BJ (cell line): ENCODE measurements around the gene SLC35G3. TPM values are rescaled to one million over a fixed set of nuclear protein-coding genes. Genes with fewer than 3 reads are reported as not detected.
"Not testable (repeated sequence)": the region's sequence is repeated elsewhere in the genome, so short reads cannot be mapped to it uniquely, and the experiment has no call there.

Experiments
- CTCF ChIA-PET: fragments of 350-600 bp; formaldehyde crosslinking; extraction: SDS; loops from one replicate; lab custom pipeline; 2021; ENCODE audit warnings: antibody characterized with exemption, inconsistent platforms; lab: Yijun Ruan, JAX
- POLR2A ChIA-PET: fragments of 300-600 bp; sonication (Branson Sonifier 250); formaldehyde crosslinking; extraction: SDS; loops from one replicate; lab custom pipeline; 2021; ENCODE audit warnings: antibody characterized with exemption; lab: Charles Lee
- DNase-seq: peaks from one replicate; pipeline ENCODE4 v3.0.0-alpha.2; 2011; ENCODE audit warnings: low read depth
- H3K27me3 ChIP-seq: 2 replicates; pipeline ENCODE4 v1.6.0; 2011; ENCODE audit warnings: low read length; ENCODE audit not compliant: control insufficient read depth, insufficient read depth
- H3K36me3 ChIP-seq: 2 replicates; pipeline ENCODE4 v1.5.1; 2011; ENCODE audit warnings: low read length; ENCODE audit not compliant: control insufficient read depth, insufficient read depth
- H3K4me3 ChIP-seq: 2 replicates; pipeline ENCODE4 v1.5.1; 2011; ENCODE audit warnings: low read depth, mild to moderate bottlenecking, control low read depth, low read length
- CTCF ChIP-seq: IDR thresholded peaks from 2 replicates; pipeline ENCODE4 v1.5.1; 2011; ENCODE audit warnings: low read depth, mild to moderate bottlenecking, control low read depth, inconsistent platforms, low read length, moderate library complexity; ENCODE audit not compliant: insufficient read depth
- polyA plus RNA-seq: library from polyadenylated mRNA; depleted of rRNA; stranded (reverse); fragments of >200 nt; gene quantifications from 2 replicates; pipeline ENCODE4 v1.2.3, GENCODE V29; 2011

The SLC35G3 gene
- polyA plus RNA-seq, 1 experiment: not detected

DNA sequence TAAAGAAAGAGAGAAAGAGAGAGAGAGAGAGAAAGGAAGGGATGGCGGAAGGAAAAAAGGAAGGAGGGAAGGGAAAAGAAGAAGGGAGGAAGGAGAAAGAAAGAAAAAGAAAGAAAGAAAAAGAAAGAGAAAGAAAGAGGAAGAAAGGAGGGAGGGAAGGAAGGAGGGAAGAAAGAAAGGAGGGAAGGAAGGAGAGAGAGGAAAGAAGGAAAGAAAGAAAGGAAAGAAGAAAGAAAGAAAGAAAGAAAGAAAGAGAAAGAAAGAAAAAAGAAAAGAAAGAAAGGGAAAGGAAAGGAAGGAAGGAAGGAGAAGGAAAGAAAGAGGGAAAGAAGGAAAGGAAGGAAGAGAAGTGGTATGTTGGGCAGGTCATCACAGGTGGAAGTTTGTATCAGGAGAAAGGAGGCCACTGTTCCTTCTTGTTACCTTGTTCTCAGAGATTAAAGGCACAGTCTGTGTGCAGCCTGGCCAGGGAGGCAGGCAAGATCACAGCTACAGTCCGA lies 19.3 kb downstream of the SLC35G3 start:
- no peak for DNase-seq
- Histone ChIP-seq H3K36me3 (no peaks in the 10 kb centered on the region), H3K4me3 (no peak overlapping the region), H3K27me3 (peaks cover 3% of the 10 kb centered on the region)
- ChIA-PET POLR2A (no interaction called here), CTCF (interaction anchor here (0.6 to 1.7 kb wide), 4 partner anchors 76 to 364 kb away, joined by 3 to 5 read pairs (median 4); no protein-coding TSS in a partner anchor)
- no peak for TF ChIP-seq CTCF

GRCh38 chr17:35172321-35172720 lies 21.9 kb downstream of the SLC35G3 start:
- CTCF ChIA-PET: interaction anchor here (0.8 to 1.3 kb wide), 4 partner anchors 125 to 370 kb away, joined by 3 to 7 read pairs (median 3); no protein-coding TSS in a partner anchor
- H3K36me3 ChIP-seq, POLR2A ChIA-PET, H3K4me3 ChIP-seq, DNase-seq, H3K27me3 ChIP-seq: not testable (repeated sequence)

DNA sequence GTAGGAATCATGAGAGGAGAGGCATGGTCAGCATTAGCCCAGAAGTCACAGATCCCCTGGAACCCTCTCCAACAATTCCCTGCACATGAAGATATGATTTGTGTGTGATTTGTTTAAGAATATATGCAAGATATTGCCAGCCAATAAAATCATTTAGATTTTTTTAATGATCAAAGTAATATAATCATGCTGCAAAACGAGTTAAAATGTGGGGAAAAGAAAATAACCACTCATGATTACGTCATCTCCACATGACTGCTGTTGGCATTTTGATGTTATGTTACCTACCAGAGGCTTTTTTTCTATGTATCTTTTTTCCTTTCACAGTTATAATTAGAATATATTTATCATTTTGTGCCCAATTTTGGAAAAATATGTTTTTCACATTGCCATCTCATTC lies 22.4 kb downstream of the SLC35G3 start:
- H3K4me3 ChIP-seq: no peak overlapping the region
- H3K36me3 ChIP-seq: no peaks in the 10 kb centered on the region
- no peak for TF ChIP-seq CTCF
- CTCF ChIA-PET: interaction anchor here (1.0 to 3.0 kb wide), 9 partner anchors 126 to 371 kb away, joined by 3 to 31 read pairs (median 4); partner anchors contain the start of gene SLFN12L
- DNase-seq: no peak
- POLR2A ChIA-PET: no interaction called here
- peaks cover 3% of the 10 kb centered on the region for H3K27me3 ChIP-seq

DNA sequence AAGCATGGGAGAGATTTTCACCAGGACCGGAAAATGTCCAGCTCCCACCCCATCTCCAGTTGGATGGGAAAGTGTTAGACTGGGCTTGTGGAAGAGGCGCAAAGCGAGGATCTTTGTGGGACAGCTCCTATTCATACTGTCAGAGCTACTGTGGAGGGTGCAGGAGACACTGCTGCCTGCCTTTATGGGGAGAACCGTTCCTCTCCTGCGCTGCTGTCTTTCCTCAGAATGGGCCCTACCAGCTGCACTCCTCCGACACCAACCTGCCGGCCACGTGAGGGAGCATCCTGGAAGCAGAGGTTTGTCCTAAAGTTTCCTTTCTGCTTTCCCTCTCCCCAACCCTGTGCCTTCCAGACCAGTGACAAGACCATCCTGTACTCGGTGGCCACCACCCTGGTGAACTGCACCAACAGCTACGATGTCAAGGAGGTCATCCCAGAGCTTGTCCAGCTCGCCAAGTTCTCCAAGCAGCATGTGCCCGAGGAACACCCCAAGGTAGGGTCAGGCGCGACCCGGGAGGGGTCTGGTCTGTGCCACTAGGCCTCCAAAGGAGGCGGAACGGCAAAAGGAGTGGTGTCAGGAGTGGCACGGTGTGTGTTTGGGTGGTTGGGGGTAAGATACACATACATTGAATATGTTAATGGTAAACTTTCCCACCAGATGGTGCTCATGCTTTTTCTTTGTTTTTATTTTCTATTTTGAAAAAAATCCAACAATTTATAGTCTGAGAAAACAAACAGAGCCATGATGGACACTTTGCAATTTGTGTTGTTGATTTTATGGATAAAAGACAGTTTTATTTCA lies 23.0 kb downstream of the SLC35G3 start:
- POLR2A ChIA-PET: no interaction called here
- no peaks in the 10 kb centered on the region for H3K36me3 ChIP-seq
- peaks cover 3% of the 10 kb centered on the region for H3K27me3 ChIP-seq
- TF ChIP-seq CTCF: peak; percentile 23; the same call in 1 of the 2 replicates
- H3K4me3 ChIP-seq: no peak overlapping the region
- DNase-seq: no peak
- CTCF ChIA-PET: interaction anchor here (0.7 to 3.0 kb wide), 10 partner anchors 11 to 388 kb away, joined by 3 to 31 read pairs (median 4); partner anchors contain the start of gene SLFN12L

DNA sequence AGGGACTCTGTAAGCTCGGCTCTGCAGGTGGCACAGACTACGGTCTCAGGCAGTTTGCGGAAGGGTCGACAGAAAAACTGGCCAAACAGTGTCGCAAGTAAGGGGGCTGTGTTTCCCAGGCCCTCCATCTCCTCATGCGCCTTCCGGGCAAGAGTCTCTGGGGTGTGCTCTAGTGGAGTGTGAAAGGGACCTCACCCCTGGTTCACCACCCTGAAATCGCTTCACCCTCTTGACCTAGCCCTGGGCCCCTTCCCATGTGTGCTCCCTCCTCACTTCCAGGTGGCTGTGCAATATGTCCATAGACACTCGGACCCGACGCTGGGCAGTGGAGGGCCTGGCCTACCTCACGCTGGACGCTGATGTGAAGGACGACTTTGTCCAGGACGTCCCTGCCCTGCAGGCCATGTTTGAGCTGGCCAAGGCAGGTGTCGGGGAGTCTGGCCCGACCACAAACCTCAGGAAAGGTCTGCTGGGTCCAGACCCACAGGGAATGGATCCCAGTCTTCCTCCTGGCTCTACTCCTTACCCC lies 24.3 kb downstream of the SLC35G3 start:
- ChIA-PET POLR2A (no interaction called here), CTCF (interaction anchor here (0.6 to 3.0 kb wide), 7 partner anchors 10 to 634 kb away, joined by 3 to 31 read pairs (median 3); partner anchors contain the start of gene SLFN12L)
- DNase-seq: no peak
- no peaks in the 10 kb centered on the region for H3K36me3 ChIP-seq
- H3K27me3 ChIP-seq: no peaks in the 10 kb centered on the region
- TF ChIP-seq CTCF: no peak
- no peak overlapping the region for H3K4me3 ChIP-seq
